Caco-2 (cell line): ENCODE results near the gene TMEM267. TPM values are rescaled to one million over a fixed set of nuclear protein-coding genes. Genes with fewer than 3 reads are reported as not detected.
"Not testable (repeated sequence)": the region's sequence is repeated elsewhere in the genome, so short reads cannot be mapped to it uniquely, and the experiment has no call there.

Experiments
- BruUV-seq: library from RNA; stranded (reverse); fragments of 400-500 nt; replicated peaks from 2 replicates; lab custom pipeline; 2021; lab: Mats Ljungman, UMichigan
- CTCF ChIA-PET: fragments of 300-600 bp; sonication (Branson Sonifier 250); formaldehyde crosslinking; loops from one replicate; lab custom pipeline; 2022; ENCODE audit warnings: antibody characterized with exemption; lab: Charles Lee
- POLR2A ChIA-PET: fragments of 300-600 bp; sonication (Branson Sonifier 250); formaldehyde crosslinking; loops from one replicate; lab custom pipeline; 2022; ENCODE audit warnings: antibody characterized with exemption; lab: Charles Lee
- DNase-seq, 2 experiments: peaks; one replicate each; pipeline versions ENCODE4 v3.0.0 to v3.0.0-alpha.2; 2020 to 2022
- H3K27me3 ChIP-seq: replicated peaks from 2 replicates; pipeline ENCODE4 v1.6.0; 2011; ENCODE audit warnings: low read length; ENCODE audit not compliant: control insufficient read depth, insufficient read depth
- H3K36me3 ChIP-seq: 2 replicates; pipeline ENCODE4 v1.5.1; 2011; ENCODE audit warnings: low read length; ENCODE audit not compliant: control insufficient read depth, insufficient read depth
- H3K4me1 ChIP-seq: fragments of 250-450 bp; sonication (Bioruptor Pico); 2 replicates; pipeline ENCODE4 v1.5.1; 2020; ENCODE audit warnings: mild to moderate bottlenecking
- H3K4me3 ChIP-seq: 2 replicates; pipeline ENCODE4 v1.5.1; 2011; ENCODE audit warnings: low read depth, mild to moderate bottlenecking, control low read depth, low read length
- H3K9me3 ChIP-seq: fragments of 250-450 bp; sonication (Bioruptor Pico); 2 replicates; pipeline ENCODE4 v1.5.1; 2020; ENCODE audit warnings: mild to moderate bottlenecking, moderate library complexity
- H3K27ac Mint-ChIP-seq: one replicate; pipeline ENCODE4 v1.8.0; 2022; ENCODE audit warnings: mixed read lengths; ENCODE audit not compliant: unreplicated experiment
- H3K27me3 Mint-ChIP-seq: one replicate; pipeline ENCODE4 v1.8.0; 2022; ENCODE audit warnings: mixed read lengths; ENCODE audit not compliant: insufficient read depth, unreplicated experiment
- H3K36me3 Mint-ChIP-seq: one replicate; pipeline ENCODE4 v1.8.0; 2022; ENCODE audit warnings: mild to moderate bottlenecking, mixed read lengths; ENCODE audit not compliant: insufficient read depth, unreplicated experiment
- H3K4me1 Mint-ChIP-seq: one replicate; pipeline ENCODE4 v1.8.0; 2022; ENCODE audit warnings: low read depth, mixed read lengths; ENCODE audit not compliant: unreplicated experiment
- H3K4me3 Mint-ChIP-seq: one replicate; pipeline ENCODE4 v1.8.0; 2022; ENCODE audit warnings: mild to moderate bottlenecking, moderate library complexity, mixed read lengths; ENCODE audit not compliant: unreplicated experiment
- H3K9me3 Mint-ChIP-seq: one replicate; pipeline ENCODE4 v1.8.0; 2022; ENCODE audit warnings: mixed read lengths; ENCODE audit not compliant: unreplicated experiment
- intact Hi-C: fragments of 100-400 bp; cut with micrococcal nuclease; formaldehyde crosslinking; loops from one replicate; pipeline ENCODE4 v1.10.0; 2022; ENCODE audit not compliant: unreplicated experiment
- total RNA-seq: library from RNA; stranded (reverse); gene quantifications from 2 replicates; pipeline ENCODE4 v1.2.3, GENCODE V29; 2022
- TF ChIP-seq, protein P1 (sequence below), 2 experiments: fragments of 200-600 bp in 1 of 2; IDR thresholded peaks; 1 replicate in 1 of 2; 2 replicates in 1 of 2; pipeline versions ENCODE4 v1.5.1 to v1.8.0; 2011 to 2022; ENCODE audit warnings: antibody characterized with exemption in 1 of 2, control low read depth in 1 of 2, inconsistent platforms in 1 of 2, low read depth in 1 of 2, low read length in 1 of 2, mild to moderate bottlenecking in 1 of 2, moderate library complexity in 1 of 2; ENCODE audit not compliant: insufficient read depth in 1 of 2, severe bottlenecking in 1 of 2, unreplicated experiment in 1 of 2

Gene TMEM267
- total RNA-seq, 1 experiment from 2014 or later, result 15.5 TPM

DNA sequence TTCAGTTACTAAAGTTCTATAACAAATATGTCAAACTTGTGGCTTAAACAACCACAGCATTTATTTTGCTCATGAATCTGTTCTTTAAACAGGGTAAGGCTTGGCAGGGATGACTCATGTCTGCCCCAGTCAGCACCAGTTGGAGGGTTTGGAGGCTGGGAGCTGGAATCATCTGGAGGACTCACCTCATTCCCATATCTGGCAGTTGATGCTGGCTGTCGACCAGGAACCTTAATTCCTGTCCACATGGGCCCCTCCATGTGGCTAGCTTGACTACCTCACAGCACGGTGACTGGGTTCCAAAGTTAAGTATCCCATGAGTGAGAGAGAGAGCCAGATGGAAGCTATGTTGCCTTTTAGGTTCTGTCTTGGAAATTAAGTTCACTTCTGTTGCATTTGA, 57.7 kb downstream of the TMEM267 start:
- DNase-seq, result no peak
- Mint-ChIP-seq H3K4me3 (no peak overlapping the region), H3K27me3 (no peaks in the 10 kb centered on the region), H3K36me3 (no peaks in the 10 kb centered on the region), H3K27ac (no peak overlapping the region), H3K9me3 (peaks cover 10% of the 10 kb centered on the region), H3K4me1 (peaks cover 26% of the 10 kb centered on the region)
- H3K9me3 ChIP-seq, result no peaks in the 10 kb centered on the region
- ChIA-PET POLR2A (no interaction called here), CTCF (no interaction called here)
- peaks cover 14% of the 10 kb centered on the region for H3K4me1 ChIP-seq
- TF ChIP-seq, protein P1, sequence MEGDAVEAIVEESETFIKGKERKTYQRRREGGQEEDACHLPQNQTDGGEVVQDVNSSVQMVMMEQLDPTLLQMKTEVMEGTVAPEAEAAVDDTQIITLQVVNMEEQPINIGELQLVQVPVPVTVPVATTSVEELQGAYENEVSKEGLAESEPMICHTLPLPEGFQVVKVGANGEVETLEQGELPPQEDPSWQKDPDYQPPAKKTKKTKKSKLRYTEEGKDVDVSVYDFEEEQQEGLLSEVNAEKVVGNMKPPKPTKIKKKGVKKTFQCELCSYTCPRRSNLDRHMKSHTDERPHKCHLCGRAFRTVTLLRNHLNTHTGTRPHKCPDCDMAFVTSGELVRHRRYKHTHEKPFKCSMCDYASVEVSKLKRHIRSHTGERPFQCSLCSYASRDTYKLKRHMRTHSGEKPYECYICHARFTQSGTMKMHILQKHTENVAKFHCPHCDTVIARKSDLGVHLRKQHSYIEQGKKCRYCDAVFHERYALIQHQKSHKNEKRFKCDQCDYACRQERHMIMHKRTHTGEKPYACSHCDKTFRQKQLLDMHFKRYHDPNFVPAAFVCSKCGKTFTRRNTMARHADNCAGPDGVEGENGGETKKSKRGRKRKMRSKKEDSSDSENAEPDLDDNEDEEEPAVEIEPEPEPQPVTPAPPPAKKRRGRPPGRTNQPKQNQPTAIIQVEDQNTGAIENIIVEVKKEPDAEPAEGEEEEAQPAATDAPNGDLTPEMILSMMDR (IDR thresholded peaks at IDR 0.05; ENCODE audit: insufficient read depth in 1 of 2, low read depth in 1 of 2, low read length in 1 of 2, severe bottlenecking in 1 of 2, unreplicated experiment in 1 of 2), result no peak
- H3K36me3 ChIP-seq, result no peaks in the 10 kb centered on the region
- no peaks in the 10 kb centered on the region for H3K27me3 ChIP-seq
- intact Hi-C loops, result no loop called here
- H3K4me3 ChIP-seq, result no peak overlapping the region
- no TSS peak for BruUV-seq

DNA sequence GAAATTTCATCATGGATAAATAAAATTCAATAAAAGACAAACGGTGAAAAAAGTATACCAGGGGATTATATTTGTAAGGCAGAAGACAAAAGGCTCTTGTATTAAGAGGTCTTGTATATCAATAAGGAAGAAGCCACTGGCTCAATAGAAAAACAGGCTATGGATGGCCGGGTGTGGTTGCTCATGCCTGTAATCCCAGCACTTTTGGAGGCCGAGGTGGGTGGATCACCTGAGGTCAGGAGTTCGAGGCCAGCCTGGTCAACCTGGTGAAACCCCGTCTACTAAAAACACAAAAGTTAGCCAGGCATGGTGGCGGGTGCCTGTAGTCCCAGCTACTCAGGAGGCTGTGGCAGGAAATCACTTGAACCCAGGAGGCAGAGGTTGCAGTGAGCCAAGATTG, 60.6 kb downstream of the TMEM267 start:
- H3K27me3 Mint-ChIP-seq, DNase-seq, H3K4me3 ChIP-seq, POLR2A ChIA-PET, H3K27ac Mint-ChIP-seq, BruUV-seq, CTCF ChIA-PET, H3K4me3 Mint-ChIP-seq, H3K9me3 ChIP-seq, H3K36me3 ChIP-seq, H3K27me3 ChIP-seq, H3K36me3 Mint-ChIP-seq: not testable (repeated sequence)
- intact Hi-C loops, result loop anchor here (2.0 kb wide), 1 partner anchor 60 kb away; the partner anchor contains the start of gene TMEM267
- H3K4me1 ChIP-seq, result peaks cover 14% of the 10 kb centered on the region
- Mint-ChIP-seq H3K4me1 (peaks cover 22% of the 10 kb centered on the region), H3K9me3 (peaks cover 10% of the 10 kb centered on the region)

DNA sequence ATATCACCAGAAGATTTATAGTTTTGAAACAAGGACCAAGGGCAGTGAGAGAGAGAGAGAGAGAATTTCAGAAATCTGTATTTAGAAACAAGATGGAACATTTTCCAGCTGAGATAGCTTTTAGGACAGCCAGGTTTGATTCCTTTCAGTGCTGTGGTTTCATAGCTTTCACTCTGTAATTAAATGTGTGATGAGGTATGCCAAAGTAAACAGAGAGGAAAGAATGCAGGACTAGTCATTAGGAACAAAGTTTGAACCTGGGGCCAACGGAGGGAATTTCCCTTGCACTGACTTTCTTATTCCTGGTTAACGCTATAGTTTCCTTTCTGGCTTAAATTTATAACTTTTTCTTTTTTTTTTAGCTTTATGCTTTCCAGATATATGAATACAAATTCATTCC, 61.5 kb downstream of the TMEM267 start:
- Histone ChIP-seq H3K27me3 (no peaks in the 10 kb centered on the region), H3K4me1 (peaks cover 9% of the 10 kb centered on the region), H3K4me3 (no peak overlapping the region), H3K36me3 (no peaks in the 10 kb centered on the region), H3K9me3 (no peaks in the 10 kb centered on the region)
- Mint-ChIP-seq H3K36me3 (no peaks in the 10 kb centered on the region), H3K4me3 (no peak overlapping the region), H3K27ac (peak overlapping the region; percentile 2), H3K4me1 (peaks cover 20% of the 10 kb centered on the region), H3K9me3 (peaks cover 10% of the 10 kb centered on the region), H3K27me3 (no peaks in the 10 kb centered on the region)
- no TSS peak for BruUV-seq
- peak in 1 of 2 experiments; percentile 17 for DNase-seq
- CTCF ChIA-PET, result interaction anchor here (1.0 kb wide), 1 partner anchor 62 kb away, joined by 5 read pairs; the partner anchor contains the start of gene TMEM267
- POLR2A ChIA-PET, result interaction anchor here (0.6 to 1.2 kb wide), 2 partner anchors 62 to 495 kb away, joined by 3 to 12 read pairs; partner anchors contain the start of gene TMEM267
- intact Hi-C loops, result loop anchor here (2.0 kb wide), 1 partner anchor 61 kb away; the partner anchor contains the start of gene TMEM267
- TF ChIP-seq, protein P1 (IDR thresholded peaks at IDR 0.05; ENCODE audit: insufficient read depth in 1 of 2, low read depth in 1 of 2, low read length in 1 of 2, severe bottlenecking in 1 of 2, unreplicated experiment in 1 of 2), result no peak
